H9 (cell line): ENCODE data around the gene KLK13. TPM values are rescaled to one million over a fixed set of nuclear protein-coding genes. Genes with fewer than 3 reads are reported as not detected.

ENCODE experiments used
- DNase-seq: peaks from one replicate; pipeline ENCODE4 v3.0.0-alpha.2; 2017
- H2AFZ ChIP-seq: one replicate; pipeline ENCODE4 v1.6.1; 2013; ENCODE audit warnings: mild to moderate bottlenecking, low read length, control low read depth, moderate library complexity
- H2AK5ac ChIP-seq: 2 replicates; pipeline ENCODE4 v1.6.1; 2013; ENCODE audit warnings: low read length, control low read depth, mixed read lengths; ENCODE audit not compliant: insufficient read length
- H2BK120ac ChIP-seq: one replicate; pipeline ENCODE4 v1.6.1; 2013; ENCODE audit warnings: low read depth, mild to moderate bottlenecking, low read length, control low read depth, inconsistent platforms; ENCODE audit not compliant: poor library complexity, severe bottlenecking
- H2BK12ac ChIP-seq: 2 replicates; pipeline ENCODE4 v1.6.1; 2013; ENCODE audit warnings: low read length, control low read depth, mixed read lengths, low read depth; ENCODE audit not compliant: insufficient read length
- H2BK15ac ChIP-seq: 2 replicates; pipeline ENCODE4 v1.6.1; 2013; ENCODE audit warnings: low read depth, low read length, control low read depth
- H2BK20ac ChIP-seq: one replicate; pipeline ENCODE4 v1.6.1; 2013; ENCODE audit warnings: low read depth, mild to moderate bottlenecking, low read length, control low read depth, inconsistent platforms; ENCODE audit not compliant: poor library complexity, severe bottlenecking
- H2BK5ac ChIP-seq: 2 replicates; pipeline ENCODE4 v1.6.1; 2013; ENCODE audit warnings: low read length, control low read depth, mixed read lengths; ENCODE audit not compliant: insufficient read length
- H3K14ac ChIP-seq: 2 replicates; pipeline ENCODE4 v1.6.1; 2013; ENCODE audit warnings: low read length, control low read depth; ENCODE audit not compliant: insufficient read depth
- H3K18ac ChIP-seq: 2 replicates; pipeline ENCODE4 v1.6.1; 2013; ENCODE audit warnings: low read depth, mild to moderate bottlenecking, mixed read lengths, low read length, control low read depth; ENCODE audit not compliant: insufficient read length
- H3K23ac ChIP-seq: 2 replicates; pipeline ENCODE4 v1.6.1; 2013; ENCODE audit warnings: low read length, control low read depth, mixed read lengths, low read depth; ENCODE audit not compliant: insufficient read length
- H3K23me2 ChIP-seq: 2 replicates; pipeline ENCODE4 v1.6.1; 2013; ENCODE audit warnings: low read depth, mild to moderate bottlenecking, mixed read lengths, low read length, control low read depth; ENCODE audit not compliant: insufficient read length, poor library complexity, severe bottlenecking
- H3K27ac ChIP-seq: 2 replicates; pipeline ENCODE4 v1.5.1; 2013; ENCODE audit warnings: low read length, control low read depth, mixed read lengths, low read depth; ENCODE audit not compliant: insufficient read length
- H3K27me3 ChIP-seq: 2 replicates; pipeline ENCODE4 v1.6.1; 2013; ENCODE audit warnings: low read length, control low read depth, inconsistent platforms; ENCODE audit not compliant: insufficient read depth
- H3K4ac ChIP-seq: 2 replicates; pipeline ENCODE4 v1.6.1; 2013; ENCODE audit warnings: low read depth, mild to moderate bottlenecking, control low read depth, inconsistent platforms, low read length, moderate library complexity
- H3K4me1 ChIP-seq: 2 replicates; pipeline ENCODE4 v1.6.1; 2013; ENCODE audit warnings: low read length, control low read depth, inconsistent platforms; ENCODE audit not compliant: insufficient read depth
- H3K4me2 ChIP-seq: 2 replicates; pipeline ENCODE4 v1.6.1; 2013; ENCODE audit warnings: low read length, control low read depth, mixed read lengths; ENCODE audit not compliant: insufficient read length, insufficient read depth
- H3K56ac ChIP-seq: 2 replicates; pipeline ENCODE4 v1.6.1; 2013; ENCODE audit warnings: low read depth, mild to moderate bottlenecking, mixed read lengths, low read length, control low read depth; ENCODE audit not compliant: insufficient read length
- H3K79me1 ChIP-seq: 2 replicates; pipeline ENCODE4 v1.6.1; 2013; ENCODE audit warnings: low read depth, mild to moderate bottlenecking, moderate library complexity, low read length, control low read depth, inconsistent platforms; ENCODE audit not compliant: insufficient read depth, poor library complexity, severe bottlenecking
- H3K79me2 ChIP-seq: 2 replicates; pipeline ENCODE4 v1.6.1; 2013; ENCODE audit warnings: low read length, control low read depth, inconsistent platforms; ENCODE audit not compliant: insufficient read depth
- H3K9ac ChIP-seq: 2 replicates; pipeline ENCODE4 v1.6.1; 2013; ENCODE audit warnings: low read length, control low read depth, mixed read lengths; ENCODE audit not compliant: insufficient read length; ENCODE audit errors: extremely low read depth
- H3K9me3 ChIP-seq: one replicate; pipeline ENCODE4 v1.6.1; 2013; ENCODE audit warnings: low read depth, low read length, inconsistent platforms; ENCODE audit not compliant: control insufficient read depth
- H3T11ph ChIP-seq: one replicate; pipeline ENCODE4 v1.6.1; 2013; ENCODE audit warnings: mild to moderate bottlenecking, low read length, control low read depth, inconsistent platforms
- H4K20me1 ChIP-seq: one replicate; pipeline ENCODE4 v1.6.1; 2013; ENCODE audit not compliant: control insufficient read depth, insufficient read length, insufficient read depth
- H4K5ac ChIP-seq: 2 replicates; pipeline ENCODE4 v1.6.1; 2013; ENCODE audit warnings: low read depth, mild to moderate bottlenecking, mixed read lengths, low read length, control low read depth; ENCODE audit not compliant: insufficient read length
- H4K8ac ChIP-seq: replicated peaks from 2 replicates; pipeline ENCODE4 v1.6.1; 2013; ENCODE audit warnings: low read length, control low read depth, mixed read lengths, low read depth; ENCODE audit not compliant: insufficient read length
- H4K91ac ChIP-seq: 2 replicates; pipeline ENCODE4 v1.6.1; 2013; ENCODE audit warnings: low read depth, mild to moderate bottlenecking, moderate library complexity, mixed read lengths, low read length, control low read depth; ENCODE audit not compliant: insufficient read length
- H3K27ac Mint-ChIP-seq, 3 experiments: 2 replicates in 2 of 3; 3 replicates in 1 of 3; pipeline ENCODE4 v1.8.0; 2020 to 2021; ENCODE audit warnings: mixed read lengths in 3 of 3, mild to moderate bottlenecking in 1 of 3, moderate library complexity in 1 of 3
- H3K27me3 Mint-ChIP-seq: 2 replicates; pipeline ENCODE4 v1.8.0; 2021; ENCODE audit warnings: low read depth, mild to moderate bottlenecking, moderate library complexity, mixed read lengths
- H3K36me3 Mint-ChIP-seq, 3 experiments: 2 replicates in 2 of 3; 3 replicates in 1 of 3; pipeline ENCODE4 v1.8.0; 2020 to 2021; ENCODE audit warnings: low read depth in 3 of 3, mixed read lengths in 3 of 3; ENCODE audit not compliant: insufficient read depth in 1 of 3
- H3K4me1 Mint-ChIP-seq, 2 experiments: 2 replicates each; pipeline ENCODE4 v1.8.0; 2020; ENCODE audit warnings: mixed read lengths in 2 of 2
- H3K4me3 Mint-ChIP-seq, 2 experiments: 2 replicates in 1 of 2; 3 replicates in 1 of 2; pipeline ENCODE4 v1.8.0; 2020 to 2021; ENCODE audit warnings: mild to moderate bottlenecking in 2 of 2, mixed read lengths in 2 of 2, moderate library complexity in 1 of 2
- H3K9me3 Mint-ChIP-seq, 2 experiments: 2 replicates in 1 of 2; 3 replicates in 1 of 2; pipeline ENCODE4 v1.8.0; 2020; ENCODE audit warnings: mild to moderate bottlenecking in 2 of 2, mixed read lengths in 2 of 2, moderate library complexity in 1 of 2
- WGBS: extraction: QIAGEN DNeasy Blood & Tissue Kit; methylation state at CpG from one replicate; pipeline ENCODE4 v1.1.7; 2013; ENCODE audit warnings: missing lambda C conversion rate, low lambda C conversion rate, mixed read lengths; ENCODE audit not compliant: insufficient read length; ENCODE audit errors: extremely low coverage; 5-methylcytosine and 5-hydroxymethylcytosine counted together
- total RNA-seq: library from RNA; stranded (reverse); gene quantifications from 2 replicates; pipeline ENCODE4 v1.2.1, GENCODE V29; 2021
- TF ChIP-seq, protein P1 (sequence below): fragments of 200-600 bp; sonication (generic); conservative IDR thresholded peaks from 3 replicates; pipeline ENCODE4 v1.8.0; 2021; ENCODE audit warnings: antibody characterized with exemption, mild to moderate bottlenecking

KLK13 gene
- total RNA-seq, 1 experiment from 2014 or later = 4.2 TPM

DNA sequence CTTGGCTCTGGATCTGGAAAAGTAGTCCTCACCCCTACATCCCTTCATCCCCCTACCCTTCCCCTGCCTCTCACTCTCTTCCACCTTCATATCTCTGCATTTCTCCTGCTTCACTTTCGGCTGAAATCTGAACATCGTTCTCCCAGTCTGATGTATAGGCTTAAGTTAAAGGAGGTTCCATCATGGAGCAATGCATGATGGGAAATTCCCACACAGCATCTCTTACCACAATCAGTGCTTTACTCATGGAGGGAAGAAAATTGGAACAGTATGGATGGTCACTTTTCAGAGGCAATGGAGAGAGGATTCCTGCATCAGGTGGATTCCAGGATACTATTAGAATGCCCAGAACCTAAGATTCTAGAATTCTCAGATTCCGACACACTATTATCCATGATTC is 57.4 kb downstream of the KLK13 start:
- Histone ChIP-seq H3K79me2 (no peaks in the 10 kb centered on the region), H3K23me2 (peaks cover 3% of the 10 kb centered on the region), H3K4ac (no peak overlapping the region), H3K4me2 (no peak overlapping the region), H3K56ac (no peak overlapping the region), H4K20me1 (no peaks in the 10 kb centered on the region), H3K18ac (no peak overlapping the region), H3K27ac (no peak overlapping the region), H3K4me1 (no peaks in the 10 kb centered on the region), H2BK20ac (no peak overlapping the region), H2BK15ac (no peak overlapping the region), H4K8ac (no peak overlapping the region), H4K5ac (no peak overlapping the region), H3K23ac (no peak overlapping the region), H3T11ph (no peak overlapping the region), H3K79me1 (no peaks in the 10 kb centered on the region), H2BK120ac (no peak overlapping the region), H2AFZ (no peak overlapping the region), H4K91ac (no peak overlapping the region), H2BK5ac (no peak overlapping the region), H3K27me3 (no peaks in the 10 kb centered on the region), H3K9ac (no peak overlapping the region), H3K9me3 (no peaks in the 10 kb centered on the region), H2BK12ac (no peak overlapping the region), H2AK5ac (no peak overlapping the region), H3K14ac (no peak overlapping the region)
- TF ChIP-seq, protein P1, sequence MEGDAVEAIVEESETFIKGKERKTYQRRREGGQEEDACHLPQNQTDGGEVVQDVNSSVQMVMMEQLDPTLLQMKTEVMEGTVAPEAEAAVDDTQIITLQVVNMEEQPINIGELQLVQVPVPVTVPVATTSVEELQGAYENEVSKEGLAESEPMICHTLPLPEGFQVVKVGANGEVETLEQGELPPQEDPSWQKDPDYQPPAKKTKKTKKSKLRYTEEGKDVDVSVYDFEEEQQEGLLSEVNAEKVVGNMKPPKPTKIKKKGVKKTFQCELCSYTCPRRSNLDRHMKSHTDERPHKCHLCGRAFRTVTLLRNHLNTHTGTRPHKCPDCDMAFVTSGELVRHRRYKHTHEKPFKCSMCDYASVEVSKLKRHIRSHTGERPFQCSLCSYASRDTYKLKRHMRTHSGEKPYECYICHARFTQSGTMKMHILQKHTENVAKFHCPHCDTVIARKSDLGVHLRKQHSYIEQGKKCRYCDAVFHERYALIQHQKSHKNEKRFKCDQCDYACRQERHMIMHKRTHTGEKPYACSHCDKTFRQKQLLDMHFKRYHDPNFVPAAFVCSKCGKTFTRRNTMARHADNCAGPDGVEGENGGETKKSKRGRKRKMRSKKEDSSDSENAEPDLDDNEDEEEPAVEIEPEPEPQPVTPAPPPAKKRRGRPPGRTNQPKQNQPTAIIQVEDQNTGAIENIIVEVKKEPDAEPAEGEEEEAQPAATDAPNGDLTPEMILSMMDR = no peak
- no peaks in the 10 kb centered on the region for H3K36me3 Mint-ChIP-seq
- WGBS = no CpG with 5 or more reads among the region's 3 CpGs
- H3K27ac Mint-ChIP-seq = no peak overlapping the region
- H3K9me3 Mint-ChIP-seq = no peaks in the 10 kb centered on the region
- H3K4me3 Mint-ChIP-seq = no peak overlapping the region
- peaks cover 51% of the 10 kb centered on the region for H3K27me3 Mint-ChIP-seq
- peaks cover 5 to 10% of the 10 kb centered on the region in 2 experiments for H3K4me1 Mint-ChIP-seq
- no peak for DNase-seq
